Activated effector memory CD4-positive, alpha-beta T cell treated with anti-CD3 and anti-CD28 coated beads, Interleukin-2, amount 50 U/mL, for 16 hours (primary cell): ENCODE measurements around the gene MAP4K1.
A peak's percentile ranks its signal among the peaks of the same experiment; 100 is the strongest.
"Not testable (repeated sequence)": the region's sequence is repeated elsewhere in the genome, so short reads cannot be mapped to it uniquely, and the experiment has no call there.

Experiments
- DNase-seq: peaks from one replicate; pipeline ENCODE4 v3.0.0-alpha.2; 2020

MAP4K1 gene

GRCh38 chr19:38565691-38566105 is 52.1 kb downstream of the MAP4K1 start:
- DNase-seq: no peak

GRCh38 chr19:38564981-38565690 is 52.6 kb downstream of the MAP4K1 start:
- peak; percentile 71 for DNase-seq

GRCh38 chr19:38563475-38563874 is 54.3 kb downstream of the MAP4K1 start:
- DNase-seq: no peak

- DNase-seq: no peak
Measured at GRCh38 chr19:38562096-38562495, 55.7 kb downstream of the MAP4K1 start.

GRCh38 chr19:38561658-38562057 is 56.1 kb downstream of the MAP4K1 start:
- DNase-seq: no peak

GRCh38 chr19:38561053-38561606 is 56.6 kb downstream of the MAP4K1 start:
- DNase-seq: no peak

- DNase-seq: peak; percentile 78
Measured at GRCh38 chr19:38559428-38560401, 58.0 kb downstream of the MAP4K1 start.

- not testable (repeated sequence) for DNase-seq
Measured at GRCh38 chr19:38558933-38559332, 58.8 kb downstream of the MAP4K1 start.

- DNase-seq: peak; percentile 76
Measured at GRCh38 chr19:38557205-38557799, 60.5 kb downstream of the MAP4K1 start.

GRCh38 chr19:38556521-38557174 is 61.1 kb downstream of the MAP4K1 start:
- no peak for DNase-seq

- no peak for DNase-seq
Measured at GRCh38 chr19:38555200-38555599, 62.6 kb downstream of the MAP4K1 start.

- DNase-seq: no peak
Measured at GRCh38 chr19:38554676-38555141, 63.0 kb downstream of the MAP4K1 start.

GRCh38 chr19:38553239-38553638 is 64.5 kb downstream of the MAP4K1 start:
- not testable (repeated sequence) for DNase-seq

- DNase-seq: peak; percentile 82
Measured at GRCh38 chr19:38551450-38551813, 66.3 kb downstream of the MAP4K1 start.

GRCh38 chr19:38550376-38550775 is 67.4 kb downstream of the MAP4K1 start:
- no peak for DNase-seq

GRCh38 chr19:38549942-38550341 is 67.8 kb downstream of the MAP4K1 start:
- no peak for DNase-seq

GRCh38 chr19:38549061-38549460 is 68.7 kb downstream of the MAP4K1 start:
- no peak for DNase-seq

GRCh38 chr19:38547421-38547820 is 70.3 kb downstream of the MAP4K1 start:
- DNase-seq: no peak

GRCh38 chr19:38545596-38545995 is 72.2 kb downstream of the MAP4K1 start:
- no peak for DNase-seq

- no peak for DNase-seq
Measured at GRCh38 chr19:38544569-38545315, 73.0 kb downstream of the MAP4K1 start.

- DNase-seq: no peak
Measured at GRCh38 chr19:38543807-38544568, 73.8 kb downstream of the MAP4K1 start.
